ENCODE results near the gene ZNF618.

Gene ZNF618

GRCh38 chr9:113903514-113904077 is 27.5 kb downstream of the ZNF618 start:
- H3K79me2 ChIP-seq (ENCODE audit: insufficient read depth, low read length), result no peaks in the 10 kb centered on the region
- no peak overlapping the region for H2AFZ ChIP-seq (ENCODE audit: low read depth, low read length)
- H3K4me3 ChIP-seq (ENCODE audit: low read depth in 1 of 2, low read length in 2 of 2), result no peak overlapping the region
- no peak overlapping the region for H3K4me2 ChIP-seq (ENCODE audit: insufficient read depth, low read length)
- no peak for DNase-seq
- H3K27me3 ChIP-seq (ENCODE audit: insufficient read depth, low read length, poor library complexity), result peaks cover 3% of the 10 kb centered on the region
- H4K20me1 ChIP-seq (ENCODE audit: insufficient read depth, low read length), result no peaks in the 10 kb centered on the region
- no peak overlapping the region for H3K27ac ChIP-seq (ENCODE audit: low read length)
- no peaks in the 10 kb centered on the region for H3K4me1 ChIP-seq (ENCODE audit: insufficient read depth, low read length)
- H3K36me3 ChIP-seq (ENCODE audit: insufficient read depth, low read length), result no peaks in the 10 kb centered on the region
- TF ChIP-seq EZH2 (IDR thresholded peaks at IDR 0.05; ENCODE audit: borderline replicate concordance, low read depth, low read length, severe bottlenecking), result no peak
- TF ChIP-seq, protein P1, sequence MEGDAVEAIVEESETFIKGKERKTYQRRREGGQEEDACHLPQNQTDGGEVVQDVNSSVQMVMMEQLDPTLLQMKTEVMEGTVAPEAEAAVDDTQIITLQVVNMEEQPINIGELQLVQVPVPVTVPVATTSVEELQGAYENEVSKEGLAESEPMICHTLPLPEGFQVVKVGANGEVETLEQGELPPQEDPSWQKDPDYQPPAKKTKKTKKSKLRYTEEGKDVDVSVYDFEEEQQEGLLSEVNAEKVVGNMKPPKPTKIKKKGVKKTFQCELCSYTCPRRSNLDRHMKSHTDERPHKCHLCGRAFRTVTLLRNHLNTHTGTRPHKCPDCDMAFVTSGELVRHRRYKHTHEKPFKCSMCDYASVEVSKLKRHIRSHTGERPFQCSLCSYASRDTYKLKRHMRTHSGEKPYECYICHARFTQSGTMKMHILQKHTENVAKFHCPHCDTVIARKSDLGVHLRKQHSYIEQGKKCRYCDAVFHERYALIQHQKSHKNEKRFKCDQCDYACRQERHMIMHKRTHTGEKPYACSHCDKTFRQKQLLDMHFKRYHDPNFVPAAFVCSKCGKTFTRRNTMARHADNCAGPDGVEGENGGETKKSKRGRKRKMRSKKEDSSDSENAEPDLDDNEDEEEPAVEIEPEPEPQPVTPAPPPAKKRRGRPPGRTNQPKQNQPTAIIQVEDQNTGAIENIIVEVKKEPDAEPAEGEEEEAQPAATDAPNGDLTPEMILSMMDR (IDR thresholded peaks at IDR 0.05; ENCODE audit: borderline replicate concordance, extremely low read depth, low read length, poor library complexity, severe bottlenecking), result no peak
- H3K9ac ChIP-seq (ENCODE audit: low read depth, low read length), result no peak overlapping the region
- H3K9me3 ChIP-seq (ENCODE audit: insufficient read depth, low read length, severe bottlenecking), result no peaks in the 10 kb centered on the region
- ATAC-seq (ENCODE audit: insufficient read depth, low read depth), result no peak

DNA sequence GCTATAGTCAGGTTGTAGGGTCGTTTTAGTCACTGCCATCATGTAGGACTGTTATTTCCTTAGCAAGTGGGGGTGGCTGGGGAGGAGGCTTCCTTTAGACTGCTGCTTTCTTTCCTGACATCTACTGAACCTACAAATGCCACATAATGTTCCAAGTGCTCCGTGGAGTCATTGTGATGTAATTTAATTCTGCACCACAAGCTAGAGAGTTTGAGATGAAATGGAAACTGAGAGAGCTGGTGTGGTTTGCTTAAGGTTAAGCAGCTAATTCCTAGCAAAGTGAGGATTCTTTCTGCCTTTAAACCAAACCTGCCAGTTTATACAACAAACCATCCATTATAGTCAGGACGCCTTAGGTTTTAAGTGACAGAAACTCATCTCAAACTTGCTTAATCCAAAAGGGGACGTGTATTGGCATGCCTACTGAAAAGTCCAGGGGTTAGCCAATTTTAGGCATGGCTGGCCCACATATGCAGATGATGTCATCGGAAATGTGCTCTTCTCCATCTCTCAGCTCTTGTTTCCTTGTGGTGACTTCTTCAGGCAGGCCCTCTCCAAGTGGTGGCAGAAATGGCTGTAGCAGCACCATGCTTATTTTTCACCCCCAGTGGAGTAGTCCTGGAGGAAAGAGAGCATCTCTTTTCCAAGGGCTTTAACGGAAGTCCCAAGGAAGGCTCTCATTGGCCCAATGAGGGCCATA is 30.5 kb downstream of the ZNF618 start:
- no peaks in the 10 kb centered on the region for H3K9me3 ChIP-seq (ENCODE audit: insufficient read depth, low read length, severe bottlenecking)
- no peak overlapping the region for H3K27ac ChIP-seq (ENCODE audit: low read length)
- no peak overlapping the region for H2AFZ ChIP-seq (ENCODE audit: low read depth, low read length)
- H3K4me3 ChIP-seq (ENCODE audit: low read depth in 1 of 2, low read length in 2 of 2), result no peak overlapping the region
- no peak for DNase-seq
- no peak overlapping the region for H3K4me2 ChIP-seq (ENCODE audit: insufficient read depth, low read length)
- TF ChIP-seq, protein P1 (IDR thresholded peaks at IDR 0.05; ENCODE audit: borderline replicate concordance, extremely low read depth, low read length, poor library complexity, severe bottlenecking), result no peak
- TF ChIP-seq EZH2 (IDR thresholded peaks at IDR 0.05; ENCODE audit: borderline replicate concordance, low read depth, low read length, severe bottlenecking), result no peak
- H3K79me2 ChIP-seq (ENCODE audit: insufficient read depth, low read length), result no peaks in the 10 kb centered on the region
- peaks cover 3% of the 10 kb centered on the region for H3K27me3 ChIP-seq (ENCODE audit: insufficient read depth, low read length, poor library complexity)
- ATAC-seq (ENCODE audit: insufficient read depth, low read depth), result no peak
- no peaks in the 10 kb centered on the region for H3K4me1 ChIP-seq (ENCODE audit: insufficient read depth, low read length)
- H3K9ac ChIP-seq (ENCODE audit: low read depth, low read length), result no peak overlapping the region
- H4K20me1 ChIP-seq (ENCODE audit: insufficient read depth, low read length), result no peaks in the 10 kb centered on the region
- H3K36me3 ChIP-seq (ENCODE audit: insufficient read depth, low read length), result no peaks in the 10 kb centered on the region

DNA sequence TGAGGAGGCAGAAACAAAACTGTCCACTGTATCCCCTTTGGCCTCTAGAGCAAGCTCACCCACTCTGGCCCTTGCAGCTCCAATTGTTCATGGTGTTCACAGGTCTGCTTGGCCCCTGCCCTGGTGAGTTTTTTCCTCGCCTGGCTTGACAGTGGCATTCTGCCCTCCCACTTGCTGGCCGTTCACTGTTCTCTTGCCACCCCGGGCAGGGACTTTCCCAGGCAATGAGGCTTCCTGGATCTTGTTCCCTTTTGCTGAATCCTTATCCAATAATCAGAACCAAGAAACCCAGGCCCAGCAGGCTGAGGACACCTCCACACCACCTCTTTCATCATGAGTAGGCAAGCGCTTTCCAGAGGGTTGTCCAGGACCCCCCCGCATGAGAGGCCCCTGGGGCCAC is 31.2 kb downstream of the ZNF618 start:
- Histone ChIP-seq H3K27me3 (ENCODE audit: insufficient read depth, low read length, poor library complexity) (peaks cover 3% of the 10 kb centered on the region), H3K4me1 (ENCODE audit: insufficient read depth, low read length) (no peaks in the 10 kb centered on the region), H3K9ac (ENCODE audit: low read depth, low read length) (no peak overlapping the region), H2AFZ (ENCODE audit: low read depth, low read length) (no peak overlapping the region), H3K9me3 (ENCODE audit: insufficient read depth, low read length, severe bottlenecking) (no peaks in the 10 kb centered on the region), H3K4me3 (ENCODE audit: low read depth in 1 of 2, low read length in 2 of 2) (no peak overlapping the region), H3K27ac (ENCODE audit: low read length) (no peak overlapping the region), H3K79me2 (ENCODE audit: insufficient read depth, low read length) (no peaks in the 10 kb centered on the region), H4K20me1 (ENCODE audit: insufficient read depth, low read length) (no peaks in the 10 kb centered on the region), H3K4me2 (ENCODE audit: insufficient read depth, low read length) (no peak overlapping the region), H3K36me3 (ENCODE audit: insufficient read depth, low read length) (no peaks in the 10 kb centered on the region)
- DNase-seq (no peak), ATAC-seq (ENCODE audit: insufficient read depth, low read depth) (no peak)
- no peak for TF ChIP-seq EZH2 (IDR thresholded peaks at IDR 0.05; ENCODE audit: borderline replicate concordance, low read depth, low read length, severe bottlenecking)
- TF ChIP-seq, protein P1 (IDR thresholded peaks at IDR 0.05; ENCODE audit: borderline replicate concordance, extremely low read depth, low read length, poor library complexity, severe bottlenecking), result no peak
